NCI-H2107 (cell line): ENCODE results near the gene DDX41.

ENCODE experiments used
- DNase-seq: peaks from one replicate; lab custom pipeline; 2025; lab: John Stamatoyannopoulos, UW

DDX41 gene

GRCh38 chr5:177483994-177484901 is 32.5 kb downstream of the DDX41 start:
- DNase-seq, result no peak

GRCh38 chr5:177483042-177483441 is 33.7 kb downstream of the DDX41 start:
- no peak for DNase-seq

GRCh38 chr5:177482359-177482795 is 34.4 kb downstream of the DDX41 start:
- DNase-seq, result no peak

- no peak for DNase-seq
Measured at GRCh38 chr5:177479774-177480173, 37.0 kb downstream of the DDX41 start.

- no peak for DNase-seq
Measured at GRCh38 chr5:177478711-177479646, 37.8 kb downstream of the DDX41 start.

GRCh38 chr5:177477701-177478477 is 38.9 kb downstream of the DDX41 start:
- DNase-seq, result no peak

- DNase-seq, result no peak
Measured at GRCh38 chr5:177476531-177477233, 40.1 kb downstream of the DDX41 start.

- no peak for DNase-seq
Measured at GRCh38 chr5:177475563-177476427, 41.0 kb downstream of the DDX41 start.

- DNase-seq, result no peak
Measured at GRCh38 chr5:177474846-177475562, 41.8 kb downstream of the DDX41 start.

- DNase-seq, result no peak
Measured at GRCh38 chr5:177474002-177474476, 42.7 kb downstream of the DDX41 start.

GRCh38 chr5:177473443-177474001 is 43.2 kb downstream of the DDX41 start, which contains the start of gene DBN1:
Gene DBN1, minus strand, starts transcription at chr5:177473634. Its CDS starts 113 bp downstream, at chr5:177473521.
- no peak for DNase-seq

GRCh38 chr5:177472460-177473442 is 44.0 kb downstream of the DDX41 start:
- DNase-seq, result no peak

- DNase-seq, result no peak
Measured at GRCh38 chr5:177471610-177472356, 45.0 kb downstream of the DDX41 start.

GRCh38 chr5:177470759-177471536 is 45.8 kb downstream of the DDX41 start:
- no peak for DNase-seq

- no peak for DNase-seq
Measured at GRCh38 chr5:177469750-177470525, 46.8 kb downstream of the DDX41 start.
